ENCODE results near the gene ARHGAP32.
A peak's percentile ranks its signal among the peaks of the same experiment; 100 is the strongest.

The ARHGAP32 gene

DNA sequence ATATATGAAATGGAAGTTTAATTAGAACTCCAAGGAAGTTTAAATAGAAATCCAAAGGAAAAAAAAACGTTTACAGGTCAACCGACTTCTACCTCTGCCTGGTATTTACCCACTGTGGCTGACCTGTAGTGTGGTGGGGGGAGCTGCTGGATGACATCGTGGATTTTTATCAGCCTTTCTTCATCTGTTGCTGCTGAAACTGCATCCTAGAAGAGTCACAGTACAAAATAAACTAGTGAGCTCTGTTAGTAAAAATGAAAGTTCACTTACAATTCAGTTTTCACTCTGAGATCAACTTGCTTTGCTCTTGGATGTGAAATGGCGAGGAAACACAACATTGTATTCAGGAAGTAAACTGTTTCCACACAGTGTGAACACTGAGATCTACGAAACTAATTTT lies 206.2 kb downstream of the ARHGAP32 start:
- DNase-seq (ENCODE audit: low read depth in 2 of 2): no peak
- TF ChIP-seq, protein P1, sequence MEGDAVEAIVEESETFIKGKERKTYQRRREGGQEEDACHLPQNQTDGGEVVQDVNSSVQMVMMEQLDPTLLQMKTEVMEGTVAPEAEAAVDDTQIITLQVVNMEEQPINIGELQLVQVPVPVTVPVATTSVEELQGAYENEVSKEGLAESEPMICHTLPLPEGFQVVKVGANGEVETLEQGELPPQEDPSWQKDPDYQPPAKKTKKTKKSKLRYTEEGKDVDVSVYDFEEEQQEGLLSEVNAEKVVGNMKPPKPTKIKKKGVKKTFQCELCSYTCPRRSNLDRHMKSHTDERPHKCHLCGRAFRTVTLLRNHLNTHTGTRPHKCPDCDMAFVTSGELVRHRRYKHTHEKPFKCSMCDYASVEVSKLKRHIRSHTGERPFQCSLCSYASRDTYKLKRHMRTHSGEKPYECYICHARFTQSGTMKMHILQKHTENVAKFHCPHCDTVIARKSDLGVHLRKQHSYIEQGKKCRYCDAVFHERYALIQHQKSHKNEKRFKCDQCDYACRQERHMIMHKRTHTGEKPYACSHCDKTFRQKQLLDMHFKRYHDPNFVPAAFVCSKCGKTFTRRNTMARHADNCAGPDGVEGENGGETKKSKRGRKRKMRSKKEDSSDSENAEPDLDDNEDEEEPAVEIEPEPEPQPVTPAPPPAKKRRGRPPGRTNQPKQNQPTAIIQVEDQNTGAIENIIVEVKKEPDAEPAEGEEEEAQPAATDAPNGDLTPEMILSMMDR (IDR thresholded peaks at IDR 0.05; ENCODE audit: low read depth, low read length): no peak
- H3K4me3 ChIP-seq (replicated peaks in 1 of 2; ENCODE audit: low read depth in 2 of 2, low read length in 2 of 2): no peak overlapping the region

- TF ChIP-seq, protein P1 (IDR thresholded peaks at IDR 0.05; ENCODE audit: low read depth, low read length): no peak
- H3K4me3 ChIP-seq (replicated peaks in 1 of 2; ENCODE audit: low read depth in 2 of 2, low read length in 2 of 2): no peak overlapping the region
- no peak for DNase-seq (ENCODE audit: low read depth in 2 of 2)
These were observed 209.1 kb downstream of the ARHGAP32 start for GRCh38 chr11:128983023-128983422.

- no peak for DNase-seq (ENCODE audit: low read depth in 2 of 2)
- no peak overlapping the region for H3K4me3 ChIP-seq (replicated peaks in 1 of 2; ENCODE audit: low read depth in 2 of 2, low read length in 2 of 2)
- TF ChIP-seq, protein P1 (IDR thresholded peaks at IDR 0.05; ENCODE audit: low read depth, low read length): no peak
These were observed 210.9 kb downstream of the ARHGAP32 start for GRCh38 chr11:128981254-128981653.

DNA sequence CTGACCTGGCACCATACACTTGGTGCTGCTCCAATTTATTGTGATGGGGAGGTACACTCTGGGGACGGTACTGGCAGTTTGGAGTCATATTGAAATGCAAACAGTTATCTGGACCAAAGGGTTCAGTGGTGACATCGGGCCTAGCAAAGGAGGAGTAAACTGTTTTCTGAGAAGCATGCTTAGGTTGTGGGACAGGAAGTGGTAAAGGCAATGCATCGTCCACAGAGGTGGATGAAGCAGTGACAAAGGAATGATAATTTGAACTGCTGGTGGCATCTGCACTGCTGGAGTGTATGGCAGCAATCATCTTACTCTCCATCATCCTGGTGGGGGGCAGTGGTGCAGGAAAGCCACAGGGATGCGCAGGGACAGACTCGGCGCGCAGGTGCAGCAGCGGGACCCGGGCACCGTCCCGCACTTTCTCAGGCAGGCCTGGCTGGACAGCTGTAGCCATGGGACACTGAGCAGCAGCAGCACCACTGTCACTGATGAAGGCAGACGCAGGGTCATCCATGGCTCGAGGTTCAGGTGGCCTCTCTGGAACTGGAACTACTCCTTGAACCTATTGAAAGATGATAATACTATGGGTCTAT lies 221.4 kb downstream of the ARHGAP32 start:
- DNase-seq (ENCODE audit: low read depth in 2 of 2): no peak
- TF ChIP-seq, protein P1 (IDR thresholded peaks at IDR 0.05; ENCODE audit: low read depth, low read length): no peak
- no peak overlapping the region for H3K4me3 ChIP-seq (replicated peaks in 1 of 2; ENCODE audit: low read depth in 2 of 2, low read length in 2 of 2)

DNA sequence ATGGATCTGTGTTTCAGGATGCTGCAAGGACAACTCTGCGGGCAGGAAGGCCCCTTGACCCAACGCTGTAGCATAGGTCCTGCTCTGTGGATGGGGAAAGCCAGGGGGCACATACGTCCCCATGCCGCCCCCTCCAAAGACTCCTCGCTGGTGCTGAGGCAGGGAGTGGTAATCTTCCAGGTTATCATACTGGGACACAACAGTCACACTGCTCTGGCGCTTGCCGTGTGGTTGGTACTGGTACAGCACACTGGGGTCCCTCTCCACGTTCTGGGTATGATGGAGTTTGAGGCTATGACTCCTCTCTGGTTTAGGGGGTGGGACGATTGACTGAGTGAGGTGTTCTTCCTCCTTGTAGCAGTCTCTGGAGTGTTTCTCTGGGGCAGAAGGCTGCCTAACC lies 223.2 kb downstream of the ARHGAP32 start:
- H3K4me3 ChIP-seq (replicated peaks in 1 of 2; ENCODE audit: low read depth in 2 of 2, low read length in 2 of 2): no peak overlapping the region
- no peak for DNase-seq (ENCODE audit: low read depth in 2 of 2)
- TF ChIP-seq, protein P1 (IDR thresholded peaks at IDR 0.05; ENCODE audit: low read depth, low read length): no peak

GRCh38 chr11:128967578-128967977 lies 224.5 kb downstream of the ARHGAP32 start:
- TF ChIP-seq, protein P1 (IDR thresholded peaks at IDR 0.05; ENCODE audit: low read depth, low read length): no peak
- H3K4me3 ChIP-seq (replicated peaks in 1 of 2; ENCODE audit: low read depth in 2 of 2, low read length in 2 of 2): no peak overlapping the region
- DNase-seq (ENCODE audit: low read depth in 2 of 2): no peak

GRCh38 chr11:128965485-128965884 lies 226.6 kb downstream of the ARHGAP32 start:
- TF ChIP-seq, protein P1 (IDR thresholded peaks at IDR 0.05; ENCODE audit: low read depth, low read length): no peak
- DNase-seq (ENCODE audit: low read depth in 2 of 2): peak in 1 of 2 donors; percentile 11

More at GRCh38 chr11:128965485-128965884, 226.6 kb downstream of the ARHGAP32 start:
- no peak overlapping the region for H3K4me3 ChIP-seq (replicated peaks in 1 of 2; ENCODE audit: low read depth in 2 of 2, low read length in 2 of 2)
